Liver (tissue), 9 donors: ENCODE results near the gene SQOR. TPM values are rescaled to one million over a fixed set of nuclear protein-coding genes. Genes with fewer than 3 reads are reported as not detected.

Experiments used
- DNase-seq: peaks from one replicate; pipeline ENCODE4 v3.0.0-alpha.2; 2017; ENCODE audit warnings: low spot score
- H3K27ac ChIP-seq, 2 donors: one replicate each; pipeline ENCODE4 v1.7.0; 2013; ENCODE audit warnings: inconsistent platforms in 2 of 2, low read length in 2 of 2, control low read depth in 1 of 2, low read depth in 1 of 2, mild to moderate bottlenecking in 1 of 2
- H3K27me3 ChIP-seq, 4 donors: one replicate each; pipeline versions ENCODE4 v1.6.1 to v1.7.0; 2013; ENCODE audit warnings: low read length in 3 of 4, inconsistent platforms in 1 of 4, mild to moderate bottlenecking in 1 of 4, moderate library complexity in 1 of 4; ENCODE audit not compliant: control insufficient read depth in 4 of 4, insufficient read depth in 4 of 4
- H3K36me3 ChIP-seq, 4 donors: one replicate each; pipeline versions ENCODE4 v1.6.1 to v1.7.0; 2013; ENCODE audit warnings: low read length in 3 of 4, mild to moderate bottlenecking in 3 of 4, low read depth in 1 of 4, moderate library complexity in 1 of 4; ENCODE audit not compliant: control insufficient read depth in 4 of 4, insufficient read depth in 3 of 4
- H3K4me1 ChIP-seq, 4 donors: one replicate each; pipeline versions ENCODE4 v1.6.1 to v1.7.0; 2013; ENCODE audit warnings: low read length in 3 of 4, mild to moderate bottlenecking in 3 of 4, moderate library complexity in 1 of 4; ENCODE audit not compliant: control insufficient read depth in 4 of 4, insufficient read depth in 4 of 4
- H3K4me3 ChIP-seq, 3 donors: one replicate each; pipeline versions ENCODE4 v1.6.1 to v1.7.0; 2013; ENCODE audit warnings: low read length in 3 of 3, control low read depth in 1 of 3, low read depth in 1 of 3, mild to moderate bottlenecking in 1 of 3
- H3K9ac ChIP-seq, 2 donors: one replicate each; pipeline ENCODE4 v1.7.0; 2013; ENCODE audit warnings: low read length in 2 of 2, mild to moderate bottlenecking in 2 of 2, moderate library complexity in 2 of 2, control low read depth in 1 of 2, low read depth in 1 of 2
- H3K9me3 ChIP-seq, 4 donors: one replicate each; pipeline versions ENCODE4 v1.6.1 to v1.7.0; 2013; ENCODE audit warnings: low read length in 3 of 4; ENCODE audit not compliant: control insufficient read depth in 4 of 4
- EGR1 ChIP-seq, 2 donors: IDR thresholded peaks; 2 replicates each; pipeline ENCODE4 v1.6.1; 2016 to 2018; ENCODE audit warnings: antibody characterized with exemption in 2 of 2, low read depth in 2 of 2
- FOXA1 ChIP-seq: IDR thresholded peaks from 2 replicates; pipeline ENCODE4 v1.6.1; 2016; ENCODE audit warnings: antibody characterized with exemption
- FOXA2 ChIP-seq: IDR thresholded peaks from 2 replicates; pipeline ENCODE4 v1.6.1; 2016; ENCODE audit warnings: antibody characterized with exemption
- GABPA ChIP-seq, 2 donors: IDR thresholded peaks in 1 of 2; conservative IDR thresholded peaks in 1 of 2; 2 replicates each; pipeline ENCODE4 v1.6.1; 2016; ENCODE audit warnings: antibody characterized with exemption in 2 of 2, mild to moderate bottlenecking in 1 of 2, moderate library complexity in 1 of 2
- HNF4A ChIP-seq, 2 donors: conservative IDR thresholded peaks; 2 replicates each; pipeline ENCODE4 v1.6.1; 2016; ENCODE audit warnings: antibody characterized with exemption in 2 of 2, mild to moderate bottlenecking in 2 of 2
- HNF4G ChIP-seq: IDR thresholded peaks from 2 replicates; pipeline ENCODE4 v1.6.1; 2016; ENCODE audit warnings: antibody characterized with exemption
- JUND ChIP-seq, 2 donors: IDR thresholded peaks; 2 replicates each; pipeline ENCODE4 v1.6.1; 2016; ENCODE audit warnings: antibody characterized with exemption in 2 of 2
- NR2F2 ChIP-seq: IDR thresholded peaks from 2 replicates; pipeline ENCODE4 v1.6.1; 2016; ENCODE audit warnings: antibody characterized with exemption
- RAD21 ChIP-seq, 2 donors: IDR thresholded peaks; 2 replicates each; pipeline ENCODE4 v1.6.1; 2016; ENCODE audit warnings: antibody characterized with exemption in 2 of 2, mild to moderate bottlenecking in 2 of 2
- RXRA ChIP-seq, 2 donors: IDR thresholded peaks; 2 replicates each; pipeline ENCODE4 v1.6.1; 2017 to 2018; ENCODE audit warnings: antibody characterized with exemption in 2 of 2, mild to moderate bottlenecking in 1 of 2
- SP1 ChIP-seq: IDR thresholded peaks from 2 replicates; pipeline ENCODE4 v1.6.1; 2018; ENCODE audit warnings: antibody characterized with exemption, mild to moderate bottlenecking
- TAF1 ChIP-seq: conservative IDR thresholded peaks from 2 replicates; pipeline ENCODE4 v1.6.1; 2016; ENCODE audit warnings: antibody characterized with exemption, mild to moderate bottlenecking
- YY1 ChIP-seq: IDR thresholded peaks from 2 replicates; pipeline ENCODE4 v1.6.1; 2016; ENCODE audit warnings: antibody characterized with exemption, mild to moderate bottlenecking
- WGBS: extraction: QIAGEN DNeasy Blood & Tissue Kit; methylation state at CpG from one replicate; pipeline ENCODE4 v1.1.7; 2013; 5-methylcytosine and 5-hydroxymethylcytosine counted together
- polyA plus RNA-seq, 2 donors: library from polyadenylated mRNA; stranded (reverse) in 1 of 2; unstranded in 1 of 2; fragments of 200-250 nt in 1 of 2; fragments of >200 nt in 1 of 2; fragmentation: Nextera tagmentation in 1 of 2; extraction: Ambion mirVana in 1 of 2; gene quantifications; one replicate each; pipeline versions ENCODE4 v1.2.1 to v1.2.3, GENCODE V29; 2013 to 2015
- total RNA-seq, 2 donors: library from RNA; depleted of rRNA; stranded (reverse); fragments of >200 nt; gene quantifications; one replicate each; pipeline ENCODE4 v1.2.3, GENCODE V29; 2014
- TF ChIP-seq, protein P1 (sequence below): fragments of 150-350 bp; IDR thresholded peaks from 2 replicates; pipeline ENCODE4 v1.5.1; 2017; ENCODE audit warnings: improper control_type of control experiment, low read depth, low read length; ENCODE audit not compliant: missing input control
- TF ChIP-seq, protein P2 (sequence below): IDR thresholded peaks from 2 replicates; pipeline ENCODE4 v1.6.1; 2016; ENCODE audit warnings: antibody characterized with exemption, mild to moderate bottlenecking
- TF ChIP-seq, protein P3 (sequence below): IDR thresholded peaks from 2 replicates; pipeline ENCODE4 v1.6.1; 2016; ENCODE audit warnings: antibody characterized with exemption
- TF ChIP-seq, protein P4 (sequence below): IDR thresholded peaks from 2 replicates; pipeline ENCODE4 v1.6.1; 2016; ENCODE audit warnings: antibody characterized with exemption
- TF ChIP-seq, protein P5 (sequence below): IDR thresholded peaks from 2 replicates; pipeline ENCODE4 v1.6.1; 2016; ENCODE audit warnings: antibody characterized with exemption
- donor health status: healthy.
- donor health status: healthy.
- donor health status: healthy.
- donor health status: healthy.
- donor health status: healthy.

SQOR gene
- total and polyA plus RNA-seq, 4 donors, result 29.6 to 41.7 (median 35.1) TPM

DNA sequence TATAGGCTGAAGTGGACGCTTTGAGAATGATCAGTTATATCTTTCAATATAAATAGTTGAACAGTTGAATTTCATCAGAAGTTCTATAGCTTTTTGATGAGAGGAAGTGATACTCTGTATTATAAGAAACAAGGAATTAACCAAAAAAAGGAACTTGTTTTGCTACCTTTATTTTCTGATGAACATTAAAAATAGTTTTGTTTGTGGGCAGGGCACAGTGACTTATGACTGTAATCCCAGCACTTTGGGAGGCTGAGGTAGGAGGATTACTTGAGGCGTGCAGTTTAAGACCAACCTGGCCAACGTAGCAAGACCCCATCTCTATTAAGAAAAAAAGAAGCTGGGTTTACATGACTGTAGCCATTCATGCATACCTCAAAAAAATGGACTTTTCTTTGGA, 30.9 kb upstream of the SQOR start:
- no peaks in the 10 kb centered on the region for H3K4me1 ChIP-seq

DNA sequence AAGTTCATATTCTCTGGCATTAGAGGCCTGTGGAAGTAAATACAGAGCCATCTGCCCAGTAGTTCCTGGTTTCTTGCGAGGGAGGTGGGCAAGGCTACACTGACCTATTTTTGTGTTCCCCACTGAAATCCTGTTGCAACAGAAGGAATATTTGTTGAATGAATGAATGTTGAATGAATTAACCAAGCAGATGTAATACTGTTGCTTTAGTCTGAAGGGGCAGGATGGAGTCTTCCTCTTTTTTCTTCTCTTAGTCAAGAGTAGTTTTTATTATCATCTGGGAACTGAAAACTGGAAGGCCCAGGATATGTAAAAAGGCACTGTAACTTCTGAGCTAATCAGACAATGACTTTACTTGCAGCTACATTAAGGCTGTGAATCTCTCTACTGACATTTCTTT, 30.5 kb upstream of the SQOR start:
- Histone ChIP-seq H3K4me1 (no peaks in the 10 kb centered on the region), H3K9me3 (no peaks in the 10 kb centered on the region), H3K36me3 (peaks cover 3 to 12% (median 8%) of the 10 kb centered on the region in 4 donors), H3K9ac (no peak overlapping the region), H3K27ac (no peak overlapping the region), H3K27me3 (no peaks in the 10 kb centered on the region), H3K4me3 (no peak overlapping the region)
- no peak for DNase-seq
- WGBS, result 90% methylated on average over 1 of the region's 1 CpG
- TF ChIP-seq, protein P1, sequence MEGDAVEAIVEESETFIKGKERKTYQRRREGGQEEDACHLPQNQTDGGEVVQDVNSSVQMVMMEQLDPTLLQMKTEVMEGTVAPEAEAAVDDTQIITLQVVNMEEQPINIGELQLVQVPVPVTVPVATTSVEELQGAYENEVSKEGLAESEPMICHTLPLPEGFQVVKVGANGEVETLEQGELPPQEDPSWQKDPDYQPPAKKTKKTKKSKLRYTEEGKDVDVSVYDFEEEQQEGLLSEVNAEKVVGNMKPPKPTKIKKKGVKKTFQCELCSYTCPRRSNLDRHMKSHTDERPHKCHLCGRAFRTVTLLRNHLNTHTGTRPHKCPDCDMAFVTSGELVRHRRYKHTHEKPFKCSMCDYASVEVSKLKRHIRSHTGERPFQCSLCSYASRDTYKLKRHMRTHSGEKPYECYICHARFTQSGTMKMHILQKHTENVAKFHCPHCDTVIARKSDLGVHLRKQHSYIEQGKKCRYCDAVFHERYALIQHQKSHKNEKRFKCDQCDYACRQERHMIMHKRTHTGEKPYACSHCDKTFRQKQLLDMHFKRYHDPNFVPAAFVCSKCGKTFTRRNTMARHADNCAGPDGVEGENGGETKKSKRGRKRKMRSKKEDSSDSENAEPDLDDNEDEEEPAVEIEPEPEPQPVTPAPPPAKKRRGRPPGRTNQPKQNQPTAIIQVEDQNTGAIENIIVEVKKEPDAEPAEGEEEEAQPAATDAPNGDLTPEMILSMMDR, result no peak
- TF ChIP-seq GABPA (IDR thresholded peaks at IDR 0.05 in 1 of 2, conservative IDR thresholded peaks at IDR 0.05 in 1 of 2), result no peak
- TF ChIP-seq, protein P2, sequence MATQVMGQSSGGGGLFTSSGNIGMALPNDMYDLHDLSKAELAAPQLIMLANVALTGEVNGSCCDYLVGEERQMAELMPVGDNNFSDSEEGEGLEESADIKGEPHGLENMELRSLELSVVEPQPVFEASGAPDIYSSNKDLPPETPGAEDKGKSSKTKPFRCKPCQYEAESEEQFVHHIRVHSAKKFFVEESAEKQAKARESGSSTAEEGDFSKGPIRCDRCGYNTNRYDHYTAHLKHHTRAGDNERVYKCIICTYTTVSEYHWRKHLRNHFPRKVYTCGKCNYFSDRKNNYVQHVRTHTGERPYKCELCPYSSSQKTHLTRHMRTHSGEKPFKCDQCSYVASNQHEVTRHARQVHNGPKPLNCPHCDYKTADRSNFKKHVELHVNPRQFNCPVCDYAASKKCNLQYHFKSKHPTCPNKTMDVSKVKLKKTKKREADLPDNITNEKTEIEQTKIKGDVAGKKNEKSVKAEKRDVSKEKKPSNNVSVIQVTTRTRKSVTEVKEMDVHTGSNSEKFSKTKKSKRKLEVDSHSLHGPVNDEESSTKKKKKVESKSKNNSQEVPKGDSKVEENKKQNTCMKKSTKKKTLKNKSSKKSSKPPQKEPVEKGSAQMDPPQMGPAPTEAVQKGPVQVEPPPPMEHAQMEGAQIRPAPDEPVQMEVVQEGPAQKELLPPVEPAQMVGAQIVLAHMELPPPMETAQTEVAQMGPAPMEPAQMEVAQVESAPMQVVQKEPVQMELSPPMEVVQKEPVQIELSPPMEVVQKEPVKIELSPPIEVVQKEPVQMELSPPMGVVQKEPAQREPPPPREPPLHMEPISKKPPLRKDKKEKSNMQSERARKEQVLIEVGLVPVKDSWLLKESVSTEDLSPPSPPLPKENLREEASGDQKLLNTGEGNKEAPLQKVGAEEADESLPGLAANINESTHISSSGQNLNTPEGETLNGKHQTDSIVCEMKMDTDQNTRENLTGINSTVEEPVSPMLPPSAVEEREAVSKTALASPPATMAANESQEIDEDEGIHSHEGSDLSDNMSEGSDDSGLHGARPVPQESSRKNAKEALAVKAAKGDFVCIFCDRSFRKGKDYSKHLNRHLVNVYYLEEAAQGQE, result no peak
- no peak for TF ChIP-seq FOXA1
- no peak for TF ChIP-seq SP1
- TF ChIP-seq HNF4G, result no peak
- TF ChIP-seq YY1, result no peak
- TF ChIP-seq, protein P3, sequence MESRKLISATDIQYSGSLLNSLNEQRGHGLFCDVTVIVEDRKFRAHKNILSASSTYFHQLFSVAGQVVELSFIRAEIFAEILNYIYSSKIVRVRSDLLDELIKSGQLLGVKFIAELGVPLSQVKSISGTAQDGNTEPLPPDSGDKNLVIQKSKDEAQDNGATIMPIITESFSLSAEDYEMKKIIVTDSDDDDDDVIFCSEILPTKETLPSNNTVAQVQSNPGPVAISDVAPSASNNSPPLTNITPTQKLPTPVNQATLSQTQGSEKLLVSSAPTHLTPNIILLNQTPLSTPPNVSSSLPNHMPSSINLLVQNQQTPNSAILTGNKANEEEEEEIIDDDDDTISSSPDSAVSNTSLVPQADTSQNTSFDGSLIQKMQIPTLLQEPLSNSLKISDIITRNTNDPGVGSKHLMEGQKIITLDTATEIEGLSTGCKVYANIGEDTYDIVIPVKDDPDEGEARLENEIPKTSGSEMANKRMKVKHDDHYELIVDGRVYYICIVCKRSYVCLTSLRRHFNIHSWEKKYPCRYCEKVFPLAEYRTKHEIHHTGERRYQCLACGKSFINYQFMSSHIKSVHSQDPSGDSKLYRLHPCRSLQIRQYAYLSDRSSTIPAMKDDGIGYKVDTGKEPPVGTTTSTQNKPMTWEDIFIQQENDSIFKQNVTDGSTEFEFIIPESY, result no peak
- TF ChIP-seq NR2F2, result no peak
- no peak for TF ChIP-seq FOXA2
- TF ChIP-seq JUND (IDR thresholded peaks at IDR 0.05), result no peak
- TF ChIP-seq TAF1, result no peak
- TF ChIP-seq, protein P4, sequence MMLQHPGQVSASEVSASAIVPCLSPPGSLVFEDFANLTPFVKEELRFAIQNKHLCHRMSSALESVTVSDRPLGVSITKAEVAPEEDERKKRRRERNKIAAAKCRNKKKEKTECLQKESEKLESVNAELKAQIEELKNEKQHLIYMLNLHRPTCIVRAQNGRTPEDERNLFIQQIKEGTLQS, result no peak
- no peak for TF ChIP-seq EGR1 (IDR thresholded peaks at IDR 0.05; ENCODE audit: low read depth in 2 of 2)
- TF ChIP-seq, protein P5, sequence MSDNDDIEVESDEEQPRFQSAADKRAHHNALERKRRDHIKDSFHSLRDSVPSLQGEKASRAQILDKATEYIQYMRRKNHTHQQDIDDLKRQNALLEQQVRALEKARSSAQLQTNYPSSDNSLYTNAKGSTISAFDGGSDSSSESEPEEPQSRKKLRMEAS, result no peak
- TF ChIP-seq RXRA (IDR thresholded peaks at IDR 0.05), result no peak
- TF ChIP-seq HNF4A (conservative IDR thresholded peaks at IDR 0.05), result no peak

More for the DNA sequence above, 30.9 kb upstream of the SQOR start:
- no peak overlapping the region for H3K9ac ChIP-seq
- no peak overlapping the region for H3K4me3 ChIP-seq
- peaks cover 3 to 12% (median 8%) of the 10 kb centered on the region in 4 donors for H3K36me3 ChIP-seq
- no peak for DNase-seq
- no peaks in the 10 kb centered on the region for H3K9me3 ChIP-seq
- no peaks in the 10 kb centered on the region for H3K27me3 ChIP-seq
- 88% methylated on average over 3 of the region's 3 CpGs for WGBS
- no peak overlapping the region for H3K27ac ChIP-seq
- no peak for TF ChIP-seq JUND (IDR thresholded peaks at IDR 0.05)
- TF ChIP-seq SP1, result no peak
- TF ChIP-seq RAD21 (IDR thresholded peaks at IDR 0.05), result no peak
- TF ChIP-seq, protein P1, result no peak
- no peak for TF ChIP-seq HNF4G
- no peak for TF ChIP-seq RXRA (IDR thresholded peaks at IDR 0.05)
- no peak for TF ChIP-seq NR2F2
- TF ChIP-seq, protein P3, result no peak
